OCI-LY3 (cell line): ENCODE data around the gene URB2.

ENCODE experiments used
- H2AFZ ChIP-seq: fragments of 200-600, 300-600 bp; shearing (Covaris generic); 2 replicates; pipeline ENCODE4 v1.6.0; 2014; ENCODE audit warnings: antibody characterized with exemption, low read depth, low read length
- H3K27ac ChIP-seq: fragments of 200-600, 300-600 bp; sonication (generic); 2 replicates; pipeline ENCODE4 v1.5.1; 2014; ENCODE audit warnings: mild to moderate bottlenecking, low read length, moderate library complexity, mixed read lengths
- H3K27me3 ChIP-seq: fragments of 200-600, 300-600 bp; sonication (generic); 2 replicates; pipeline ENCODE4 v1.6.1; 2014; ENCODE audit warnings: low read depth, low read length, mixed read lengths
- H3K36me3 ChIP-seq: fragments of 200-600, 300-600 bp; sonication (generic); replicated peaks from 2 replicates; pipeline ENCODE3; 2014; ENCODE audit warnings: low read depth, low read length, mixed read lengths
- H3K4me1 ChIP-seq: fragments of 300-600, 200-600 bp; sonication (generic); 2 replicates; pipeline ENCODE4 v1.6.1; 2014; ENCODE audit warnings: low read length, mixed read lengths
- H3K4me2 ChIP-seq: fragments of 200-600, 300-600 bp; sonication (generic); 2 replicates; pipeline ENCODE4 v1.6.1; 2014; ENCODE audit warnings: low read length, mixed read lengths
- H3K4me3 ChIP-seq: fragments of 300-600, 200-600 bp; sonication (generic); 2 replicates; pipeline ENCODE4 v1.5.1; 2014; ENCODE audit warnings: antibody characterized with exemption, mild to moderate bottlenecking, low read length, moderate library complexity
- H3K79me2 ChIP-seq: fragments of 300-600, 200-600 bp; shearing (Covaris generic); 2 replicates; pipeline ENCODE4 v1.6.1; 2014; ENCODE audit warnings: mild to moderate bottlenecking, low read length, mixed read lengths
- H3K9ac ChIP-seq: fragments of 300-600, 200-600 bp; shearing (Covaris generic); 2 replicates; pipeline ENCODE4 v1.6.0; 2014; ENCODE audit warnings: mild to moderate bottlenecking, low read length, moderate library complexity
- H3K9me3 ChIP-seq: fragments of 200-600, 300-600 bp; shearing (Covaris generic); 2 replicates; pipeline ENCODE4 v1.6.1; 2014; ENCODE audit warnings: low read length, mixed read lengths; ENCODE audit not compliant: insufficient read depth
- H4K20me1 ChIP-seq: fragments of 200-600, 300-600 bp; sonication (generic); 2 replicates; pipeline ENCODE4 v1.6.1; 2016; ENCODE audit warnings: low read length, mixed read lengths; ENCODE audit not compliant: insufficient read depth
- CTCF ChIP-seq: fragments of 200-600, 300-600 bp; sonication (generic); IDR thresholded peaks from 2 replicates; pipeline ENCODE4 v1.5.1; 2014; ENCODE audit warnings: antibody characterized with exemption, low read length, low read depth
- EZH2phosphoT487 ChIP-seq: fragments of 200-600 bp; shearing (Covaris generic); IDR thresholded peaks from 2 replicates; pipeline ENCODE4 v1.6.1; 2018; ENCODE audit warnings: antibody characterized with exemption, mixed run types, low read depth

Gene URB2

GRCh38 chr1:229596925-229597699, 28.9 kb upstream of the URB2 start:
- Histone ChIP-seq H3K36me3 (peaks cover 49% of the 10 kb centered on the region), H3K79me2 (peaks cover 9% of the 10 kb centered on the region)

GRCh38 chr1:229597877-229598276, 28.2 kb upstream of the URB2 start:
- no peak overlapping the region for H3K27ac ChIP-seq
- H3K4me2 ChIP-seq = no peak overlapping the region
- H3K9ac ChIP-seq = no peak overlapping the region
- TF ChIP-seq CTCF (no peak), EZH2phosphoT487 (no peak)
- H3K27me3 ChIP-seq = no peaks in the 10 kb centered on the region
- no peak overlapping the region for H2AFZ ChIP-seq
- no peaks in the 10 kb centered on the region for H3K4me1 ChIP-seq
- H3K4me3 ChIP-seq = no peak overlapping the region
- peaks cover 12% of the 10 kb centered on the region; the same call in 1 of the 2 replicates for H4K20me1 ChIP-seq
- no peaks in the 10 kb centered on the region for H3K9me3 ChIP-seq
- H3K79me2 ChIP-seq = peaks cover 9% of the 10 kb centered on the region
- peaks cover 52% of the 10 kb centered on the region for H3K36me3 ChIP-seq

More at GRCh38 chr1:229596925-229597699, 28.9 kb upstream of the URB2 start:
- peaks cover 12% of the 10 kb centered on the region; the same call in 1 of the 2 replicates for H4K20me1 ChIP-seq
- no peaks in the 10 kb centered on the region for H3K4me1 ChIP-seq
- no peak overlapping the region for H3K4me3 ChIP-seq
- no peak overlapping the region for H3K4me2 ChIP-seq
- H2AFZ ChIP-seq = no peak overlapping the region
- H3K9ac ChIP-seq = no peak overlapping the region
- no peak overlapping the region for H3K27ac ChIP-seq
- TF ChIP-seq CTCF (no peak), EZH2phosphoT487 (no peak)
- H3K27me3 ChIP-seq = no peaks in the 10 kb centered on the region
- no peaks in the 10 kb centered on the region for H3K9me3 ChIP-seq

GRCh38 chr1:229599218-229599954, 26.7 kb upstream of the URB2 start:
- no peak overlapping the region for H3K9ac ChIP-seq
- H3K4me3 ChIP-seq = no peak overlapping the region
- H3K4me1 ChIP-seq = no peaks in the 10 kb centered on the region
- TF ChIP-seq CTCF = no peak
- TF ChIP-seq EZH2phosphoT487 = no peak
- H3K4me2 ChIP-seq = no peak overlapping the region
- H3K9me3 ChIP-seq = no peaks in the 10 kb centered on the region
- H3K27me3 ChIP-seq = no peaks in the 10 kb centered on the region
- H2AFZ ChIP-seq = no peak overlapping the region
- peaks cover 48% of the 10 kb centered on the region for H3K36me3 ChIP-seq
- H4K20me1 ChIP-seq = peaks cover 12% of the 10 kb centered on the region; the same call in 1 of the 2 replicates
- H3K27ac ChIP-seq = no peak overlapping the region
- H3K79me2 ChIP-seq = peaks cover 9% of the 10 kb centered on the region

GRCh38 chr1:229600229-229600628, 25.8 kb upstream of the URB2 start:
- Histone ChIP-seq H3K79me2 (peaks cover 9% of the 10 kb centered on the region), H4K20me1 (peaks cover 12% of the 10 kb centered on the region; the same call in 1 of the 2 replicates), H3K4me2 (no peak overlapping the region), H3K9ac (no peak overlapping the region), H3K27me3 (no peaks in the 10 kb centered on the region), H3K4me3 (no peak overlapping the region), H3K27ac (no peak overlapping the region), H2AFZ (no peak overlapping the region), H3K9me3 (no peaks in the 10 kb centered on the region), H3K4me1 (no peaks in the 10 kb centered on the region), H3K36me3 (peaks cover 47% of the 10 kb centered on the region)
- no peak for TF ChIP-seq CTCF
- no peak for TF ChIP-seq EZH2phosphoT487
